Limb (tissue), 2 donors: Measurements from ENCODE around the gene CALR3.
A peak's percentile ranks its signal among the peaks of the same experiment; 100 is the strongest.
"Not testable (repeated sequence)": the region's sequence is repeated elsewhere in the genome, so short reads cannot be mapped to it uniquely, and the experiment has no call there.

Source experiments
- DNase-seq, 2 donors: peaks; one replicate each; pipeline ENCODE4 v3.0.0-alpha.2; 2016; ENCODE audit errors: extremely low spot score in 2 of 2

CALR3 gene

DNA sequence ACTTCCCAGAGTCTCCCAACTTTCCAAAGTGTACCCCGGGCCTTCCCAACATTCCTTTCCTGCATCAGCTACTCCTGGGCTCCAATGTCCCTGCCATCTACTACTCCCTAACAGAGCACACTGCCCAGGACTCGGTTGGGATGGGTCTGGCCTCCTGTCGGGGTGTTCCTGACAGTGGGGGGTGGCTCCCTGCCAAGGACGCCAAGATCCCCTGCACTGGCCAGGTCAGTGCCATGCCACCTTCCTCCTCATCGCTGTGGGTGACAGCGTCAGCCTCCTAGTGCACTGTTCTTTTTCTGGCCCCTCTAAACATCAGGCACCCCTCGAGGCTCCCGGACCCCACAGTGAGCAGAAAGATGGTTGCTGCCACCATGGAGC is 38.0 kb downstream of the CALR3 start:
- no peak for DNase-seq

DNA sequence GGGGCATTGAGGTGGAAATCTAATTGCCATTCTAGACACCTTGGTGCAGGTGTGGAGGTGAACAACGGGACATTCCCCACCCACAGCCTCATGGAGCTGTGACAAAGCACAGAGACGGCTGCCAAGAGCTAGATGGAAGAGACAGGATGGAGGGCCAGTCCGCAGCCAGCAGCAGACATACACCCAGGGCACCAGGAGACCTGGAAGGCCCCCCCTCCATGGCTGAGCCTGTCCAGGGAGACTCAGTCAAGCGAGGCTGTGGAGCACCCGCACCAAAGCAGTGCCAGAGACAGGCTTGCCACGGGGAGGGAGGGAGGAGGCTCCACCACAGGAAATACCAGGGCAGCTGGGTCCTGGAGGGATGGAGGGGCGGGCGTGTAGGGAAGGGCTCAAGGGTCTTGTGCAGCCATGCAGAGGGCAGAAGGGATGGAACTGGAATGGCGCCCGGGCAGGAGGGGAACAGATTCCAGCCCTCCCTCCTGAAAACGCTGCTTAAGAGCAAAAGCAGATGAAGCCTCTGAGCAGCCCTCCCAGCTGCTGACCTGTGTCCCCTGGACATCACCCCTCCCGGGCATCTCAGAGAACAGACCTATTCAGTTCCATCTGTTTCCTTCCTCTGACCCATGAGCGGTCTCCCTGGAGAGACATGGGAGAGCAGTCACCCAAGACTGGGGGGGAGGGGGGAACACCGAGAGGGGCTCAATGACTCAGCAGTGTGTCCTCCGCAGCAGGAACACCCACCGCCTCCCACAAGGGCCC is 38.6 kb downstream of the CALR3 start:
- peak in 1 of 2 donors; percentile 63 for DNase-seq

DNA sequence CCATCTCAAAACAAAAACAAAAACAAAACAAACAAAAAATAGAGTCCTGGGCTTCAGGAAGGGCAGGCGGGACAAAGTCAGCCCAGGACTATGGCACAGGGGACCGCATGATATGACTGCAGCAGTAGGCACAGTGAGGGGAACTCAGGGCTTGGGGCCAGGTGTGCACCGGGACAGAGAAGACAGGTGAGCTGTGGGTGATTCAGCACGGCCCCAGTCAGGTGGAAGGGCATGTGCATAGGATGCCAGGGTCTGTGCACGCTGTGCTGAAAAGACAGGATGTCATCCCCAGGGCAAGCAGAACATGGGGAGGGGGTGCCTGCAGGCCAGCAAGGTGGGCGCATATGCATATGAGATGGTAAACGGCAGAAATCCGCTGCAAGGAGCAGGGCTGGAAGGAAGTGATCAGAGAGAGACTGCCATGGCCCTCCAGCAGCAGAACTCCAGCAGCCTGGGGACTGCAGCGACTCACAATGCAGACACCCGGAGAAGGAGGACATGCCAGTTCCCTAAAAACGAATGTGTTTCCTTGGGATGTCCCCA is 39.2 kb downstream of the CALR3 start:
- no peak for DNase-seq

DNA sequence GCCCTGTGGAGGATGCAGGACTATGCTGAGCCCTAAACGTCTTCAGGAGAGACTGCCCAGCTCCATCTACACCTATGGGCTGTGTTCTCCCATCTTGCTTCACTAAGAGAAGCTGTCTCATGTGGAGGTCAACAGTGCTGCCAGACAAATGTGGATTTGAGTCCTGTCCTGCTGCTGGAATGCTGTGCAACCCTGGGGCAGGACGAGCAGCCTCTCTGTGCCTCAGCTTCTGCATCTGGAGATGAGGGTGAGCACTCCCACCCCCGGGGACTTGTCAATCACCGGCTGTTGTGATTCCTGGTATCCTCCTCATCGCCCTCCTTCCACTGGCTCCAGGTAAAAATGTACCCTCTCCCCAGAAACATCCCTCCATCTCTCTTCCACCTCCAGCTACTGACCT is 40.5 kb downstream of the CALR3 start:
- no peak for DNase-seq

DNA sequence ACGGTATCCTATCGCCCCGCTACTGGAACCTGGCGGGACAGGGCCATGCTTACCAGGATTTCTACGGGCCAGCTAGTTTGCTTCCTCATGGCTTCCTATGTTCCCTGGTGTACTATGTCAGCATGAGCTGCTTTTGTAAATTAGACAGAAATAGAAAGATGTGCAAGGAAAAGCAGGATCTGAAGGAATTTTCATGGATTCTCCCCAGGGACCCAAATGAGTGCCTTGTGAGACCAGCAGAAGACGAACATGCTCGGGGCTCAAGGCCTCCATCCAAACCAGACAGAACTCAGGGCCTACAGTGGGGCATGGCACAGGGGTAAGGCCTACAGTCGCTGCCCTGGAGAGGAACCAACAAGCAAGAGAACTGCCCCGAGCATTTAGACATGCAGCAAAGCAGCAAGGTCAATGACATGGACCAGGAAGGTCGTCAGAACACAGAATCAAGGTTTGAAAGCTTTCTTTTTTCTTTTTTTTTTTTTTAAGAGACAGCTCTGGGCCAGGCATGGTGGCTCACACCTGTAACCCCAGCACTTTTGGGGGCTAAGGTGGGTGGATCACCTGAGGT is 41.5 kb downstream of the CALR3 start:
- no peak for DNase-seq

- DNase-seq, result no peak
These were observed 43.6 kb downstream of the CALR3 start for GRCh38 chr19:16452325-16452724.

DNA sequence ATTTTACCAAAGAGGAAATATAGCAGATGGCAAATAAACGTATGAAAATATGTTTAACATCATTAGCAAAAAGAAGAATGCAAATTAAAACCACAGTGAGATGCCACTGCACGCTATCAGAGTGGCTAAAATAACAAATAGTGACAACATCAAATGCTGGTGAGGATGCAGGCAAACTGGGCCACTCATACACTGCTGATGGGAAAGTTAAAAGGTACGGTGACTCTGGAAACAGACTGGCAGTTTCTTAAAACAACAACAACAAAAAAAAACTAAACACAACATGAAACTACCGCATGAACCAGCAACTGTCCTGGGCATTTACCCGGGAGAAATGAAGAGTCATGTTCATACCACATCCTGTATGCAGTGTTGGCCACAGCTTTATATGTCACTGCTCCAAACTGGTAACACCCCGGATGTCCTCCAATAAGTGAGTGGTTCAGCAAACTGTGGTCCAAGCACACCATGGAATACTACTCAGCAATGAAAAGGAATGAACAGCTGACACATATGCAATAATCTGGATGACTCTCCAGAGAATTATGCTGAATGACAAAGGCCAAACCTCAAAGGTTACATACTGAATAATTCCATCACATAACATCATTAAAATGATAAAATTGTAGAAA is 46.5 kb downstream of the CALR3 start:
- DNase-seq, result no peak

DNA sequence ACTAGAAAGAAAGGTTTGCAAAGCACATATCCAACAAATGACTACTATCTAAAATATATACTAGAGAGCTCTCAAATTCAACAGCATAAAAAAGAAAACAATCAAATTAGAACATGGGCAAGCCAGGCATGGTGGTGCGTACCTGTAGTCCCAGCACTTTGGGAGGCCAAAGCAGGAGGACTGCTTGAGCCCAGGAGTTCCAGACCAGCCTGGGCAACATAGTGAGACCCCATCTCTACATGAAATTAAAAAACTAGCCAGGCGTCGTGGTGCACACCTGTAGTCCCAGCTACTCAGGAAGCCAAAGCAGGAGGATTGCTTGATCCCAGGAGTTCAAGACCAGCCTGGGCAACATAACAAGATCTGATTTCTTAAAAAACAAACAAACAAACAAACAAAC is 47.1 kb downstream of the CALR3 start:
- DNase-seq, result not testable (repeated sequence)

GRCh38 chr19:16446724-16447368 is 49.1 kb downstream of the CALR3 start:
- peak; percentile 38 to 62 for DNase-seq

DNA sequence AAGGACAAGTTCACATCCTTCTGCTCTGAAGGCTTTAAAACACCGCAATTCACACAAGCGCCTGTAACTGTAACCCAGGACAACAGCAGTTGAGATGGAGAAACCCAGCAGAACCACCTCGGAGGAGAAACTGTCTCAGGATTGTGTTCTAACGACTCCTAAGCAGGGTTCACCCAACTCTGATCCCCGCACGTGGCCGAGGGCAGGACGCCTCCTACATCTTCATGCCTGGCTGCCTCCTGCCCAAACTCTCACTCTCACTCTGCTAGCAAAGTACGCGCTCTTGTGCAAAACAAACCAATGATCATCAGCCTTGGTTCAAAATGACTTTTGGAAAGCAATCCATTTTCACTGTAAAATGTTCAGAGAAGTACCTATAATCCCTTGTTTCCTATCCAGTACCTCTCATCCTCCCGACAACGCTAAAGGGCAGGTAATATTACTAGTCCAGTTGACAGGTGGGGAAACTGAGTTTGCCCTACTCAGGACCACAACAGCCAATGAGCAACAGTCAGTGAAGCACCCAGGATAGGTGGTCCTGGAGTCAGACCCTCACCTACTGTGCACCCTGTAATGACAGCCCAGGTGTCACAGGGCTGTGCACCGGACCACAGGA is 49.8 kb downstream of the CALR3 start:
- DNase-seq, result no peak

DNA sequence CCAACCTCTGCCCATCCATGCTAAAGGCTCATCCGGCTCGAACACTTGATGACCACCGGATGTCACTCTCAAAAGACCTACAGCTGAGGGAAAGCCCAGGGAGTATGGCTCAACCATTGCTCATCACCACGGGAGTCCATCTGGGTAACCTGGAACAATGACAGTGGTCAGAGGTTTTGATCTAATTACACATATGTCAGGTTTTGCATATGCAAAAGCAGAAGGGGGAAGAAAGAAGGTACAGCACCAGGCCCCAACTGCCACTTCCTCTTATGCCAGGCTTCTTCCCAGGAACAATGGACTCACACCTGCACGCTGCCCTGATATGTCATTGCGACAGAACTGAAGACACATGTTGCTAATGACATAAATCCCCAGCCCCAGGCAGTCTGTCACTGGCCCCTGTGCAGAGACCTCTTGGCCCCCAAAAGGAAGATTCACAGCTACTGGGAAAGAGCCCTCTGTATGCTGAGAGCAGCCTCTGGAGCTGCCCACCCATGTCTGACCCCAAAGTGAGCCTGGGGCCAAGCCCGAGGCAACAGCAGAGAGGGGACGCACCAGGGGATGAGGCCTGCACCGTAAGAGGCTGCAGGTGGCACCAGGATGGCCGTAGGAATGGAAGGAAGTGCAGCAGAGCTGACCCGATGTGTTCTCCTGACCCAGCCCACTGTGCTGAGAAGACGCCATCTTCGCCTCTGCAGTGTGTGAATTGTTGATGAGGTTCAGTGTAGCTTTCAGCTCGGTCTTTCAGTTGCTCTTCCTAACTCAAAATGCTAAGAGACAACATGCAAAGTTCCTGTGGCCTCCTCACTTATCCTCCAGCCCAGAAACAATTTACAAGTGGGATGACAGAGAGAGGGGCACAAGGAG is 50.5 kb downstream of the CALR3 start:
- DNase-seq, result no peak

DNA sequence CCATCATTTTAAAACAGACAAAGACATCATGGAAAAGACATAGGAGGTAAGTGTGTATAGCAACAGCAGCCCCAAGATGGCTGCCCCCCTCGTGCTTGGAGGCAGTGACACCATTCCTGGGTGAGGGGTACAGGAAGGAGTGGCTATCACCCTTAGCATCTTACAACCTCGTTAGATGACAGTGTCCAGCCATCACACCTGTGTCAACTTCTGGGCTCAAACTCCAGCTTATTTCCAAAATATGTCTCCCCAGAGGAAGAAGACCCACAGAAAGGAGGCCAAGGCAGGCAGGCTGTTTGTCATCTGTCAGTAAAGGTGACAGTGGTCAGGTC is 51.7 kb downstream of the CALR3 start:
- DNase-seq, result no peak

DNA sequence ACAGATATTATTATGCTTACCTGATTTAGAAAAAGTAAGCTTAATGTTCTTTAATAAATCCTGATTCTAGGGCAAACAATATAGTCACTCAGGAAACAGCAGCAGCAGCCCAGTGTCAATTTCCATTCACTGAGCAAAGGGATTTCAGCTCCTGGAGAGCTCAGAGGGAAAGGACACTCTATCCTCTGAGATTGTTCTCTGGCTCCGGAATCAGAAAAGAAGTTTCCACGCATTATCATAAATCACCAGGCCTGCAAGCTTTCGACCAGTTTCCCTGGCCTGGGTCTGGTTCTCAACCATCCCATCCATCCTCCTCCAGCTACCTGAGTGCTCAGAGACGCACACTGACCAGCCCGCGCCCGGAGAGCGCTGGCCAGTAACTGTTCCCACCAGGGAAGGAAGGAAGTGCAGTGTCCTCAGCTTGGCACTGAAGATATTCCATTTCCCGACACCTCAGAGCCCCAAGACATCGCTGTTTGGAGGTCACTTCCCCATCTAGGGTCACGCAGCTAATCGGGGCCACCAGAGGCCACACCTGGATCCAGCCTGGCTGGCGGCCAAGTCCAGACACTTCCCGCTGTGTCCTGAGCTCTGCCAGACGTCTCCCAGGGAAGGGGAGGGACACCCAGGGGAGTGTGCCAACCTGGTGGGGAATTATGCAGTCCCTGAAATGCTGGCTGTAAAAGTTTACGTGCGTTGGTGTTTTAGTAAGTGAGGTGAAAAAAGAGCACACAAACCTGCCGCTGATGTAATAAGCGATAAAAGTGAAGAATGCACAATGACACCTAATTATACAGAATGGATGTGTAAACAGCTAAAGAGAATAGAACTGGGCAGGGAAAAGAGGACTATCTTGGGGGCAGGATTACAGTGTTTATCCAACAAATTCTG is 53.3 kb downstream of the CALR3 start:
- DNase-seq, result no peak

GRCh38 chr19:16441661-16442162 is 54.3 kb downstream of the CALR3 start:
- no peak for DNase-seq

GRCh38 chr19:16436780-16437332 is 59.1 kb downstream of the CALR3 start:
- no peak for DNase-seq

DNA sequence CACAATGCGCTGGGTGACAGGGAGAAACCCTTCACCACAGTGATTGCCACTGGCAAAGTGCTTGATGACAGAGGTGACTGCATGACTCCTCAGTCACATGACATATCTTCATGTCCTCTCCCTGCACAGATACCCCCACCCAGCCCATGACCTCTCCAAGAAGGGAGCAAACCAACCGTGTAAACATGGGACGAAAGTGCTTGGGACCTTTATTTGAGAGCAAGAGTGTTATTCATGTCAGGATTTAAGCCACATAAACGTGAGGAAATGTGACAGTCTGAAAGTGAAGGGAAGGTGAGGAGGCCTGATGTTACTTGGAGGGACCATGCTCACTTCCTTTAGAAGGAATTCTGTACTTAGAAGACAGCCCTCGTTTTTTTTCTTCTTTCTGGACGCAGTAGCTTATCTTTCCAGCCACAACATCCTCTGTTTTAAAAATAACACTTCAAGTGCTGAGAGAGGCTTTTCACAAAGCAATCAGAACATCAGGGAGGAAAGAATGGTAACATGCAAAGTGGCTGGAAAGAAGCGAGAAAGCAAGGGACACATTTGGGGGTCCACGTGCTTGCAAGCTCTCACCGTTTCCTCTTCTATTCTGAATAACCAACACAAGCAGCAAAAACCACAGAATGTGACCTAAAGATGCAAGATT is 59.8 kb downstream of the CALR3 start:
- no peak for DNase-seq

- DNase-seq, result no peak
These were observed 60.6 kb downstream of the CALR3 start for GRCh38 chr19:16435238-16435917.

- no peak for DNase-seq
These were observed 62.0 kb downstream of the CALR3 start for GRCh38 chr19:16433986-16434385.
